Measurements from ENCODE around the gene SMIM45.

SMIM45 gene

DNA sequence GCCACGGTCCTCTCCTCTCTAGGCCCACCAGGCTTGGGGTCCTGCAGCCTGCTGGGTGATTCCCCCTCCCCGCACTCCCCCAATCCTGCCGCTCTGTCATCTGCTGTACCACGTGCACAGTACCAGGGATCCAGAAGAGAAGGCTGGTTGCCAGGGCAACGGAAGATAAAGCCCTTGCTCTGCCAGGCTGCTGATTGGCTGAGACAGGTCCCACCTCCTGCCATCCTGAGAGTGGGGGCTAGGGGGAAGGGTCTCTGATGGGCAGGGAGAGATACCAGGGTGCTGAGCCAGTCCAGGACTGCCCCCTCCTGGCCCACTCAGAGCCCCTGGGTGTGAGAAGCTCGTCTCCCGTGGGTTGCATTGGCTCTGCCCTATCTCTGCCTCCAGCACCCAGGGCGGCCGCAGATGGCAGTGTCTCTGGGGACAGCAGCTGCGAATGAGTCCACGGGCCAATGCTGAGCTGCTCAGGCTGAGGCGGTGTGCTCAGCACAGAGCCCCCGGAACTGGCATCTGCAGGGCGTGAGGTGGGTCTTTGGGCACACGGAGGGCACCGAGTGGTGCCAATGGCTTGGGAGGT lies at the start of gene SMIM45:
TSS of gene SMIM45 (plus strand) at position 253 of the 577 bp plus-strand sequence.
- DNase-seq (ENCODE audit: low read depth) = no peak

DNA sequence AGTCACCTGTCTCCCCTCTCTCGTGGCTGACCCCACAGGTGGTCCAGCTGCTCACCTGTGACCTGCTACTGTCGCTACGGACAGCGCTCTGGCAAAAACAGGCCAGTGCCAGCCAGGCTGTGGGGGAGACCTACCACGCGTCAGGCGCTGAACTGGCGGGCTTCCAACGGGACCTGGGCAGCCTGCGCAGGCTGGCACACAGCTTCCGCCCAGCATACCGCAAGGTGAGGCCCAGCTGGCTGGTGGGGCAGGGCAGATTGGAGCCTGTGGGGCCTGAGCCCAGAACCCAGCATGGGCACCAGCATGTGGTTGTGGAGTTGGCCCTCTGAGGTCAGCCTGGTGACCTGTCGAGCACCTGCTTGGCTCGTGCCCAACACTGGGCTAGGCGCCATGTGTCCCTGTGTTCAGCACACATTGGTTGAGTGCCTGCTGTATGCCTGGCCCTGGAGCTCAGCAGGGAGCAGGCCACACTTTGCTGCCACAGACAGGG lies 49.0 kb upstream of the SMIM45 start:
- no peak for DNase-seq (ENCODE audit: low read depth)

DNA sequence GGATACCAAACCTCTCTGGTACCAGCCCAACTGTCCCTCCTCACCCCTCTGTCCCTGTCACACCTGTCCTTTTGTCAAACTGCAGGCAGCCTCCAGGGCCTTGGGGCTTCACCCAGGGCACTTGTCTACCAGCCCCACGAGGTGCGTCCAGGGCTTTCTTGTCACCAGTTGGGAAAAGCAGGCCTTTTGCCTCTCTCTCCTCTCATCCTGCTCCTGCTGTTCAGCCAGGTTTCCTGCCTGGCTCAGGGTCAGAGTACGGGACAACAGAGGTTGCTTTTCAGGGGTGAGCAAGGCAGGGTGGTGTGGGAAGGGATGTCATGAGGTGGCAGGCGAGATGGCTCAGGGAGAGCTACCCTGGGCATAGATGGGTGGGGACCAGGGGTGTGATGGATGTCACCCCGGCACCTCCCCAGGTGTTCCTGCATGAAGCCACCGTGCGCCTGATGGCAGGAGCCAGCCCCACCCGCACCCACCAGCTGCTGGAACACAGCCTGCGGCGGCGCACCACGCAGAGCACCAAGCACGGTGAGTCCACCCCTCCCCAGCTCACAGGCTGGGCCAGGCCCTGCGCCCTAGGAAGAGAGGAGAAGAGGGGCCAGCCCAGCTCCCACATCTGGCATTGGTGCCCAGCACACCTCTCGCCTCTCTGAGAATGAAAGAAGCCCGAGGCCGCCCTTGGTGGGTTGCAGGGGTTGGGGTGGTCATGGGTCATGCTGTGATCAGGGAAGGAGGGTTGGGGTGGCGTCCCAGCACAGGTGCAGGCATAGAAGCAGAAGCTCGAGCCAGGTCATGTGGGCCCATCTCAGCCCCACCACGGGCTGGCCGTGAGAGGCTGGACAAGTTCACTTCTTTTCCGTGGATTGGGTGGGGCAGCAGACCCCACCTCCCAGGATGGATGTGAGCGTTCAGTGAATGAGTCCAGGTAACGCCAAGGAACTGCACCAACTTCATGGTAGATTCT lies 47.2 kb upstream of the SMIM45 start:
- DNase-seq (ENCODE audit: low read depth) = no peak

DNA sequence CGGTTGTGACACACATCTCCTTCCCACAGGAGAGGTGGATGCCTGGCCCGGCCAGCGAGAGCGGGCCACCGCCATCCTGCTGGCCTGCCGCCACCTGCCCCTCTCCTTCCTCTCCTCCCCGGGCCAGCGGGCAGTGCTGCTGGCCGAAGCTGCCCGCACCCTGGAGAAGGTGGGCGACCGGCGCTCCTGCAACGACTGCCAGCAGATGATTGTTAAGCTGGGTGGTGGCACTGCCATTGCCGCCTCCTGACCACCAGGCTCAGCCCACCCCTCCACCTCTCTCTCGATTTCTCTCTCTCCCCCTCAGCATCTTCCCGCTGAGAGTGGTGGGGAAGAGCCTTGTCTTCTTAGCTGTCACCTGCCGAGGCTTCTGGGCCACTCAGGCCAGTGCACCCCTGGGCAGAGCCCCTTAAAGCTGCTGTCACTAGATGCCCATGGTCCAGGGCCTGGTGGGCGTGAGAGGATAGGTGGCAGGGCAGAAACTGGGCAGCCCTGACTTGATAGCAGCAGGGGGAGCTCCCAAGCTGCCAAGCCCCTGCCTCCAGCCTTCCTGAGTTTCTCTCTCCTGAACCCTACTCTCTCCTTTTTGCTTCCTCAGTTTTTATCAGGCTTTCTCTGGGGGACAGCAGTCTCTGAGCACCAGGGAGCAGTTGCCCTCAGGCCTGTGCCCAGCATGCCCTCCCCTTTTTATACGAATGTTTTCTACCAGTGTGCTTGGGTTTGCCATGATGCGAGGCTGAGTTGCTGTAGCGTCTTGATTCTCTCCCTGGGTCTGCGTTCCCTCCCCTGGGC lies 46.3 kb upstream of the SMIM45 start:
- DNase-seq (ENCODE audit: low read depth) = no peak

DNA sequence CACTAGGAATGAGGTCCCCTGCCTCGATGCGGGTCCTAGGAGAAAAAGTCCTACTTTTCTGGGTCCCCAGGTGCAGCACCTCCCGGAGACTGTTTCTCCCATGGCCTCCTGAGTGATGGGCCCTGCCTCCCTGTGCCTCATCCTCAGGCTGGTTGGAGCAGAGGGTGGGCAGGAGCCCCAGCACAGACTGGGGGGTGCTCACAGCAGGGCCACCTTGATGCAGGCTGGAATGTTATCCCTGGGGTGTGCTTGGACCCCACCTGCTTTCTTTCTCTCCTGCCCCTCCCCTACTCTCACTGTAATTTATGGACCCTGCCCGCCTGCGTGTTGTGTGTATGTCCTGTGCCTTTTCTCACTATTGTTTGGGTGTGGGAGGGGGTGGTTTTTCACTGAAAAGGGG lies 45.1 kb upstream of the SMIM45 start:
- no peak for DNase-seq (ENCODE audit: low read depth)

DNA sequence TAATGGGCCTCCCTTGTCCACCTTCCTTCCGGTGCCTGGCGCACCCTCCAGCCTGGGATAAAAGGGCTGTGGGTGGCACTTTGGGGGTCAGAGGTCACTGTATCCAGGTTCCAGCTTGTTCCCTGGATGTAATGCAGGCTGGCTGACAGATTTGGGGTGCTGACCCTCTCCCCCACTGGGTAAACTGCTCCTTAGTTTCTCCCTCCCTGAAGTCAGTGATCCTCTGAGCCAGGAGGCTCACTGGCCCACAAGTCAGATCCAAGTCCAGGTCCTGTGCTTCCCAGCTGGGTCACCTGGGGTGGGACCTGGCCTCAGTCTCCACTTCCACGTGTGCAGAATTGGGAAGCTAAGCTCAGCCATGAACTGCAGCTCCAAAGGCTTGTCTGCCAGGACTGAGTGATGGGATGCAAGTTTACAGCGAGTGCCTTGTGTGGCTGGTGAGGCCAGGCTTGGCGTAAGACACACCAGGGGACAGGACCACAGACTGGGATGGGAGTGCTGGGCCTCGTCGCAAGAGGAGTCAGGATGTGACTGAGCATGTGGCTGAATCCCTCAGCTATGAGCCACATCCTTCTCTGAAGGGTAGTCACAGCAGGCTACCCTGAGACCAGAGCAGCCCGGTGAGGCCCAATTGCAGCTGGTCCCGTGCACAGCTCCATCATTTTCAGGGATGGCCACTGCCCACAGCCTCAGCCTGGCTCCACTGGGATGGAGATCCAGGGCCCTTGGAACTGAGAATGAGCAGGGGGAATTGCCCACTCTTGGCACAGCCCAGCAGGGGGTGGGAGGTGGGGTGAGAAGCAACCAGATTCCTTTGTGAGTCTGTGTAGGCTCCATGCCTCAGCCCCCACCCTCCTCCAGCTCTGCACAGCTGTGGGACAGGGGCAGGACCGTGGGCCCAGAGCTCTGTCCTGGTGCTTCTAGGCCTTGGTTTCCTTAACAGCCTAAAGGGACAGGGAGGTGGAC lies 44.2 kb upstream of the SMIM45 start:
- no peak for DNase-seq (ENCODE audit: low read depth)

DNA sequence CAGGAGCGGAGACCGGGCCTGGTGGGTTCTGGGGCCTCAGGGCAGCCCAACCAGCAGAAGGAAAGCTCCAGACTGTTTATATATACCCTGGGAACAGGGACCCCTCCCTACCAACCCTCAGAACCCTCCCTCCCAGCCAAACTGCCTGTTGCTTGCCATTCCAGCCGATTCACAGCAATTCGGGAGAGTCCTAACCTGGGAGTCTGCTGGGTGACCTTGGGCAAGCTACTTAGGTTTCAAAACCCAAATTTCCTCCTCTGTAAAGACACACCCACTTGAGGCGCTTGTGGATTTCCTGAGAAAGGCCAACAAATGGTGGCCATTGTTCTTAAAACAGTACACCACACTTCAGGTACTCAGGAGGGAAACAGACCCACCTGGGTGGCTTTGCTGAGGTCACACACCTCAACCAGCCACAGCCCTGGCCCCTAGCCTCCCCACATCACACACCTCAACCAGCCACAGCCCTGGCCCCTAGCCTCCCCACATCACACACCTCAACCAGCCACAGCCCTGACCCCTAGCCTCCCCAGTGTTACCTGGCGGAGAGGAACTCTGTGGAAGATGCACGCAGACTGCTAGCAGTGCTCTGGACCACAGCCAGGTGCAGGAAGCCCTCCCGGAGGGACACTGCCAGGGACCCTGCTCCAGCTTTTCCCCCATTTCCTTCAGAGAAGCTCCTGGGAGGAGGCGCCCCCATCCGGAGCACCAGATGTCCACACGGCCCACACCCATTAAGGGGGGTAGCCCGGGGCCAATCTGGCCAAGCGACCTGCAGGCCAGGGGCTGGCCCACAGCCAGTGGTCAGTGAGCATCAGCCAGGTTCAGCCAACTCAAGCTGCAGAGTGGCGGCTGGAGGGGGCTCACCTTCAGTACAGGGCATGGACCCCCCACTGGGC lies 43.3 kb upstream of the SMIM45 start:
- no peak for DNase-seq (ENCODE audit: low read depth)

DNA sequence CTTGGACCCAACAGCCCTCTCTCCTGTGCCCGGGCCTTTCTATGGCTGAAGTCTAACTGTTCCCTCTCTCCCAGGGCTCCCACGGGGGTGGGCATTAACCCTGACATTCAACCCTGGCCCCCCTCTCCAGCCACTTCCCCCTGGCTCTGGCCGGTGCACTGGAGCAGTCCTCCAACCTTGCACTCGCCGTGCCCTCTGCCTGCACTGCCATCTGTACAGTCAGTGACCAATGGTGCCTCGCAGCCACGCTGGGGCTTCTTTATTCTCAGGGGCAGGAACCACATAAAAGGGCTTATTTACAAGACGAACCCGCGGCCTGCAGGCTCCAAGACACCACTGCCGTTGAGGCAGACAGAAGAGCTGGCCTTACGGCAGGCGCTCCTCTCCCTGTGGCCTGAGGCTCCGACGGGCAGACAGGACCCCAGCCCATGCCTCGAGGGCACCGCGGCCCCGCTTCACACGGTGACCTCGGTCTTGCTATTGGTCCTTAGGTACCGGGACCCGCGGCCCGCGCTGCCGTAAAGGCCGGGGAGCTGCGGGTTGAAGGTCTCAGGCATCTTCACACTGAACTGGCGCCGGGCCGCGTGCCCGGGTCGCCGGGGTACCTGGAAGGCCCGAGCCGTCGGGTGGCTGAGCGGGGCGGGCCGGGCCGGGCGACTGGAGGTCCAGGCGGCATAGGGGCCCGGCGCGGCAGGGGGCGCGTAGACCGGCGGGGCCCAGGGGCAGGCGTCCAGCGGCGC lies 42.5 kb upstream of the SMIM45 start:
- no peak for DNase-seq (ENCODE audit: low read depth)

DNA sequence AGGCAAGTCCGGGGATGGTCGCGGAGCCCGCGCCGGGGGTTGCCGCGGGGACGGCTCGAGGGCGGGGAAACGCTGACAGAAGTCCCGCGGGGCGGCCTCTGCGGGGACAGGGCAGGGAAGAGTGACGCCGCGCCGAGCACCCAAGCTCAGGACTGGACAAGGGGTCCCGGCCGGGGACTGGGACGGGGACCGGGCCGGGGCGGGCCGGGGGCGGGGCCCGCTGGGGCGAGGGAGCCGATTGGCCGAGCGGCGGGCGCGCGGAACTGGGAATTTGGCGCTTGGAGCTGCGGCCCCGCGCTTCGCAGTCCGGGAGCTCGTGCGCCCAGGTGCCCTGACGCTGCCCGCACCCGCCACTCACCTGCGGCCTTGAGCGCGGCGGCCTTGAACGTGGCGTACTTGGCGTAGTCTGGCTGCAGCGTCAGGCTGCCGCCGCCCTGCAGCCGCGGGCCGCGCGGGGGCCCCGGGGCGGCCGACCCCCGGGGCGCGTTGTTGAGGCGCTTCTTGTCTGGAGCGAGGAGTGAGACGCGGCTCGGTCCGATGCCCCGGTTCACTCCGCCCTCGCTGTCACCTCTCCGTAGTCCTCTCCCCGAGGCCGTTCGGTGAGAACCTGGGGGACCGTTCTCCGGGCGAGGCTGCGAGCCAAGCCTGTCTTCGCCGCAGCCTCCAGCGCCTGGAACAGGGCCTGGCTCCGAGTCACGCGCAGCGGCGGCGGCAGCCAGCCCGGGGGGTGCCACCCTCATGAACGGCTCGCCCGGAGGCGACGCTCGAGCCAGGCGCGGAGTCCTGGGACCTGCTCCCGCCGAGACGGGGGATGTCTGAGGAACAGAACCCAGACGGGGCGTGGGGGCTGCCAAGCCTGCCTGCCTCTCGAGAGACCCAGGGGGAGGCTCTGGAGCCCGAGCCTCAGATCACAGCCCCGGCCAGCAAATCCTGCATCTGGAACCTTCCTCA lies 41.6 kb upstream of the SMIM45 start:
- DNase-seq (ENCODE audit: low read depth) = no peak

DNA sequence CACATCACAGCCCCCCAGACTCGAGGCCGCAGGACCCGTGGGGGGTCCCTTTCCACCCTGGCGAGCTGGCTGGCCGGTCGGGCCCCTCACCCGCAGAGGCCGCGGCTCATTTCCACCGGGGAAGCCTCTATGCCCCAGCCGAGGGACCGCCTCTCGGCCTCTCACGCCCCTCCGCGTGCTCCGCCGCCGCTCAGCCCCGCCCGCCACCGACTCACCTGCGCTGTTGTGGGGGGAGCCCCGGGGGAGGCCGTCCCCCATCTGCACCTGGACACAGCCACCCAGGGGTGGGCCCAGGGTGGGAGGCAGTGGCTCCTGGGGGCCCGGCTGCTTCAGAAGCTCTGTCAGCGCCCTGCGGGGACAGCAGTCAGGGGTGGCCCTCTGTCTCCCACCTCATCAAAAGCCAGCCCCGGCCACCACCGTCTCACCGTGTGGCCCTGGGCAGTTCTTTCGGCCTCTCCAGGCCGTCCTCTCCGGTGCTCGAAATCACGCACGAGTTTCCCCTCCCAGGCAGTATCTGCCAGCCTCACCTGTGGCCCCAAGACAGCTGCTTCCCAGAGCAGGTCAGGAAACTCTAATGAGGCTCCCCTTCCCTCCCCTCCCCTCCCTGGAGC lies 40.8 kb upstream of the SMIM45 start:
- no peak for DNase-seq (ENCODE audit: low read depth)

DNA sequence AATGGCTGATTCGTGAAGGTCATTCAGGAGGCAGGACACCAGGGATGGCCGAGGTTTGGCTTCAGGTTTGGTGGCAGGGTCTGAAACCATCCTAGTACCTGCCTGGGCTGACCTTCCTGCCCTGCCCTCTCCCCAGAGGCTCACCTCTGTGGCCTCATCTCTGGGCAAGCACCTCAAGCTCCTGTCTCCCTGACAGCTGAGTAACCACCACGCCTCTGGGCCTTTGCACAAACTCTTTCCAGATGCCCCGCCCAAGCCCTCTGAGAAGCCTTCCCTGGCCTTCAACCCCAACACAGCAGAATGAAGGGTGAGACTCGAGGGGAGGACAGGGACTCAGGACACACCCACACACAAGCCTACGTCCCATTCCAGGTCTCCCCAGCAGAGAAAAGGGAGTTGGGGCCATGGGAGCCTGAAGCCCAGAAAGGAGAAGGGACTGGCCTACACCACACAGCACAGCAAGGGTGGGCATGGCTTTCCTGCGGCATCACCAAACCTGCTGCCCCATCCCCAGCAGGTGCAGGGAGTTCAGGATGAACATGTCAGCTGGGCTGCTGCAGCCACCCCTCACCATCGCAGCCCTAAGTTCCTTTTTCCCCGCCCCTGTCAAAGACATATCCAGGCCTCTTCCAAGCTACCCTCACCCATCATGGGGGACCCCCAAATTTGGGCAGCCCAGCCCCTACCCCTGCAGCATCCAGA lies 39.5 kb upstream of the SMIM45 start:
- no peak for DNase-seq (ENCODE audit: low read depth)

DNA sequence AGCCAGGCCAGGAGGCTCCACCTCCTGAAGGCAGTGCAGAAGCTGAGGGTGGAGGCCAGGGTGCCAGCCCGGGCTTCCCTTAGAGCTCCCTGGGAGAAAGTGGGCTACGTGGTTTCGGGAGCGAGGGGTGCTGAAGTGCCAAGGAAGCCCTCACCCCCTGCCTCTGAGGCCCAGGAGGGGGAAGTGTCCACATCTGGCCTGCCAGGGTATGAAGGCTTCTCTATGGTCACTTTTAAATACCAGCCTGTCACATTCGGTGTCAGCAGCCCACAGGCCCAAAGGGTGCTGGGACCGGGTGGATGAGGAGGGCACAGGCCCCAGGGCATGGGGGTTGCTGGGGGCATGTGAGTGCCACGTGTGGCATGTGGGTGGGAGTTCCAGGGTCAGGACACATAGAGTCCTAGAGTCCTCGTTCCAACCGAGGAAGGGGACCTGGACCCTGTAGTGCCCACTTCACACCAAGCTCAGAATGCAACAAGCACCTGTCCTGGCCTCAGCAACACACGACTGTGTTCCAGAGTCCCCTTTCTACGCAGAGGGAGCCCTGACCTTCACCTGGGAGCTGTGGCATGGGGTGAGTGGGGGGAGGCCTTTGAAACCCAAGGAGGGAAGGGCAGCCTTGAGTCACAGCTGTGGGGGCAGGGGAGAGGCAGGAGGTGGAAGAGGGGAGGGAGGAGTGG lies 38.8 kb upstream of the SMIM45 start:
- DNase-seq (ENCODE audit: low read depth) = no peak

DNA sequence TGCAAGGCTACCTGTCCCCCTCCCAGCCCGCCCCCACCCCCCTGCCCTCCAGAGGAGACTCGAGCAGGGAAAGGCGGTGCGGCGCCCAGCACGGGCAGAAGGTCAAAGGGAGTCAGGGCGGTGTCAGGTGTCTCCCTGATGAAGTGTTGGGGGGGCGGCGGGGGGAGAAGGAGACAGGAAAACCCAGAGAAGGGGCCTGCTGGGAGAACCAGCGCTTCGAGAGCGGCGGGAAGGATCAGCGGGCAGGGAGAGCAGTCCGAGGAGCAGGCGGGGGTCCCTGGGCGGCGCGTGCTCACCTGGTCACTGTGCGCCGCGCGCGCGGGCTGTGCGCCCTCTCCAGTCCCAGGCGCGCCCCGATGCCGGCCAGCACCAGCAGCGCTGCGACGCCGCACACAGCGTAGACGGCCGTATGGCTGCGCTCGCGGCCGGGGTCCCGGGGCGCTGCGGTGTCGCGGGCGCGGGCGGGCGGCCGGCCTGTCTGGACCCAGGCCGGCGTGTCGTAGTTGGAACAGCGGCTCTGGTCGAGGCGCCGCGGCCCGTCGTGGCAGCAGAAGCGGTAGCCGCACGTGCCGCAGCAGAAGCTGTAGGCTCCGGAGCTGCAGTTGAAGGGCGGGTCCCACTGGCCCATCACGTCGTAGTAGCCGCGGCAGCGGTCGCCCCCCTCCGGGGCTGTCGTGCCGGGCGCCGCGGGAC lies 38.0 kb upstream of the SMIM45 start:
- DNase-seq (ENCODE audit: low read depth) = no peak

DNA sequence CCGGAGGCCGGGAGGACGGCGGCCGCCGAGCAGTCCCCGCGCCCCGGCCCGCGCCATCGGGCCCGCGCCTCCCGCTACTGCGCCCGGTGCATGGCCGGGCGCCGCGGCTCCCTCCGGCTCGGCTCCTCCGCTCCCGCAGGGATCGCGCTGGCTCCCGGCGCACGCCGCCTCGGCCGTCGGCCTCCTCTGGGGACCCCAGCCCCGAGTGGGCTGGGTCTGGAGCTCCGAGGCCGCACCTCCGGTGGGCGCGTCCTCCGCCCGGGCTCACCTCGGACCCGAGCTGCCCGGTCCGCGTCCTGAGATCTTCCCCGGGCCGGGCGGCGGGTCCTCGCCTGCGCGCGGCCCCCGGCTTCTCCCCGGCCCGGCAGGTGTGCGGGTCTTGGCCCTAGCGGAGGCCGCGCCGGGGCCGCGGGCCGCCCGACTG lies 37.3 kb upstream of the SMIM45 start:
- DNase-seq (ENCODE audit: low read depth) = no peak

DNA sequence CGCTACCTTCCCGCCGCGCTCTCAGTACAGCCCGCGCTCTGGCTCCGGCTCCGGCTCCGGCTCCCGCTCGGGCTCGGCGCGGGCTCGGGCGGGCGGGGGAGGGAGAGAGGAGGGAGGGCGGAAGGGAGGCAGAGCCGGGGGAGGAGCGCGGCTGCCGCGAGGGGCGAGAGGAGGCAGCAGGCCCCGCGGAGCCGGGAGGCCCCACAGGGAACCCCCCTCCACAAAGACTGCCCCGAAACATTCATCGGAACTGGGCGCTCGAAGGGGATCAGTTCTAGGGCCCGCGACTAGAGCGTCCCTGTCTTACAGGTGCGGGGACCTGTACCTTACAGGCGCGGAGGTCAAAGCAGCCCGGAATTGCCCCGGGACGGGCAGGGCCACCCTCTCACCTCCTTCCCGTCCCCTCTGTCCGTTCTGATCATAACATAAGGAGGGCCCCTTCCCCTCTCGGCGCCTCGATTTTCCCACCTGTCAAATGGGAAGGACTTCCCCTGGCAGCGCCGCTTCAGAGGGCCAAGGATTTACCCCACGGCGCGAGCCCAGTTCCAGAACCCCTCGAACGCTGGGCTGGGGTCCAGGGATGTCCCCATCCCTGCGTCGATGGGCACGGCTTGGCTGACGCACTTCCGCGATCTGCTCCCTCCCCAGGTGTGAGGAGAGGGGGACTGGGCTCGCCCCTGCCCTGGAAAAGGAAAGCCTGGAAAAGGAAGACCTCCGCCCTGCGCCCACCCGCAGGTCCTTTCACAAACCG lies 36.7 kb upstream of the SMIM45 start, which contains the start of gene SHISA8:
TSS of gene SHISA8 (minus strand) at position 40 of the 751 bp plus-strand sequence. CDS start 407 bp downstream, outside the sequence.
- no peak for DNase-seq (ENCODE audit: low read depth)
